A549 (cell line): Measurements from ENCODE around the gene AP1M1. TPM values are rescaled to one million over a fixed set of nuclear protein-coding genes. Genes with fewer than 3 reads are reported as not detected.

Source experiments
- ATAC-seq, 2 experiments: fragments of 200-7000 bp in 1 of 2; fragments of >200 bp in 1 of 2; cut with Nextera tagmentation in 1 of 2; cut with Tn5 transposase in 1 of 2; 3 replicates each; pipeline versions ENCODE4 v1.8.0 to v1.9.1; 2018 to 2020; ENCODE audit warnings: mild to moderate bottlenecking in 1 of 2, moderate library complexity in 1 of 2
- CTCF ChIA-PET: fragments of 300-600 bp; sonication (Branson Sonifier 250); formaldehyde crosslinking; extraction: SDS; loops from one replicate; lab custom pipeline; 2021; ENCODE audit warnings: antibody characterized with exemption, inconsistent platforms; lab: Yijun Ruan, JAX
- POLR2A ChIA-PET: fragments of 350-600 bp; formaldehyde crosslinking; extraction: SDS; loops from one replicate; lab custom pipeline; 2021; ENCODE audit warnings: antibody characterized with exemption, inconsistent platforms; lab: Yijun Ruan, JAX
- DNase-seq, 2 experiments: peaks; one replicate each; pipeline versions ENCODE4 v3.0.0 to v3.0.0-alpha.2; 2011 to 2016; ENCODE audit warnings: low read depth in 1 of 2, low spot score in 1 of 2
- FAIRE-seq: peaks from 2 replicates; lab custom pipeline; 2011; peaks lifted over from hg19 to GRCh38; lab: Jason Lieb, UNC
- H3K27ac ChIP-seq, 2 experiments: fragments of >200 bp; sonication (Bioruptor Twin); formaldehyde crosslinking; 3 replicates each; pipeline ENCODE4 v1.5.1; 2016 to 2017
- H3K4me1 ChIP-seq: fragments of >200 bp; sonication (Bioruptor Twin); formaldehyde crosslinking; 3 replicates; pipeline ENCODE4 v1.6.1; 2016
- H3K4me2 ChIP-seq: fragments of >200 bp; sonication (Bioruptor Twin); formaldehyde crosslinking; 3 replicates; pipeline ENCODE4 v1.6.1; 2016
- H3K4me3 ChIP-seq: fragments of >200 bp; sonication (Bioruptor Twin); formaldehyde crosslinking; 3 replicates; pipeline ENCODE4 v1.5.1; 2016
- H3K9me3 ChIP-seq: fragments of >200 bp; sonication (Bioruptor Twin); formaldehyde crosslinking; 3 replicates; pipeline ENCODE4 v1.6.1; 2016
- CBX2 ChIP-seq: fragments of 200-600 bp; sonication (generic); IDR thresholded peaks from 2 replicates; pipeline ENCODE4 v1.6.1; 2016; ENCODE audit warnings: low read depth, mild to moderate bottlenecking, borderline replicate concordance
- CBX8 ChIP-seq: fragments of 200-600 bp; sonication (generic); IDR thresholded peaks from 2 replicates; pipeline ENCODE4 v1.6.1; 2016
- CHD2 ChIP-seq: fragments of 150-350 bp; IDR thresholded peaks from 2 replicates; pipeline ENCODE4 v1.6.1; 2014; ENCODE audit warnings: low read length; ENCODE audit not compliant: partially characterized antibody
- CHD4 ChIP-seq: fragments of 200-600 bp; sonication (generic); IDR thresholded peaks from 2 replicates; pipeline ENCODE4 v1.6.1; 2016; ENCODE audit warnings: antibody characterized with exemption, mild to moderate bottlenecking, borderline replicate concordance
- EHMT2 ChIP-seq: fragments of 200-600 bp; sonication (generic); IDR thresholded peaks from 2 replicates; pipeline ENCODE4 v1.6.1; 2016; ENCODE audit warnings: antibody characterized with exemption, low read depth, mild to moderate bottlenecking, moderate library complexity
- EP300 ChIP-seq, 2 experiments: fragments of >200 bp; sonication (Bioruptor Twin); formaldehyde crosslinking; IDR thresholded peaks; 2 replicates in 1 of 2; 3 replicates in 1 of 2; pipeline ENCODE4 v1.6.1; 2016 to 2017
- ESRRA ChIP-seq: fragments of 150-350 bp; IDR thresholded peaks from 2 replicates; pipeline ENCODE4 v1.6.1; 2014; ENCODE audit warnings: mild to moderate bottlenecking, low read length, borderline replicate concordance
- FOSL2 ChIP-seq, 2 experiments: fragments of 450-650 bp in 1 of 2; fragments of >200 bp in 1 of 2; sonication (Bioruptor Twin) in 1 of 2; formaldehyde crosslinking; IDR thresholded peaks; 2 replicates each; pipeline versions ENCODE4 v1.5.0 to v1.6.1; 2016 to 2020; ENCODE audit warnings: mild to moderate bottlenecking in 1 of 2, moderate library complexity in 1 of 2
- FOXS1 ChIP-seq: fragments of 250-450 bp; sonication (Bioruptor Pico); IDR thresholded peaks from 2 replicates; pipeline ENCODE4 v1.5.0; 2020; ENCODE audit warnings: mild to moderate bottlenecking, moderate library complexity
- HDAC2 ChIP-seq: fragments of 200-600 bp; sonication (generic); IDR thresholded peaks from 2 replicates; pipeline ENCODE4 v1.6.1; 2016
- HEYL ChIP-seq: fragments of 250-450 bp; sonication (Bioruptor Pico); IDR thresholded peaks from 2 replicates; pipeline ENCODE4 v1.8.0; 2021; ENCODE audit warnings: mild to moderate bottlenecking, moderate library complexity
- HOXB13 ChIP-seq: fragments of 250-450 bp; sonication (Bioruptor Pico); IDR thresholded peaks from 2 replicates; pipeline ENCODE4 v1.5.0; 2020; ENCODE audit warnings: low read depth, mild to moderate bottlenecking, moderate library complexity
- JUNB ChIP-seq: fragments of >200 bp; sonication (Bioruptor Twin); formaldehyde crosslinking; IDR thresholded peaks from 2 replicates; pipeline ENCODE4 v1.6.1; 2016
- KDM1A ChIP-seq: fragments of 200-600 bp; sonication (generic); IDR thresholded peaks from 2 replicates; pipeline ENCODE4 v1.6.1; 2016; ENCODE audit warnings: low read depth, mild to moderate bottlenecking
- MAFK ChIP-seq: fragments of 450-650 bp; IDR thresholded peaks from 2 replicates; pipeline ENCODE4 v1.6.1; 2014; ENCODE audit not compliant: partially characterized antibody
- MYC ChIP-seq: IDR thresholded peaks from 2 replicates; pipeline ENCODE4 v1.6.1; 2012; ENCODE audit warnings: mild to moderate bottlenecking, inconsistent platforms, low read length, improper control_type of control experiment, borderline replicate concordance
- NFE2L2 ChIP-seq: fragments of 150-350 bp; conservative IDR thresholded peaks from 2 replicates; pipeline ENCODE4 v1.6.1; 2014; ENCODE audit warnings: low read length
- NPAS2 ChIP-seq: fragments of 250-450 bp; sonication (Bioruptor Pico); IDR thresholded peaks from 2 replicates; pipeline ENCODE4 v1.8.0; 2022; ENCODE audit warnings: mild to moderate bottlenecking, moderate library complexity, borderline replicate concordance
- PHF8 ChIP-seq: fragments of 200-600 bp; sonication (generic); IDR thresholded peaks from 2 replicates; pipeline ENCODE4 v1.6.1; 2016; ENCODE audit warnings: low read depth, mild to moderate bottlenecking, antibody characterized with exemption, moderate library complexity, borderline replicate concordance
- POLR2AphosphoS2 ChIP-seq: conservative IDR thresholded peaks from 2 replicates; pipeline ENCODE4 v1.6.1; 2012; ENCODE audit warnings: low read length, improper control_type of control experiment, inconsistent platforms
- RARB ChIP-seq: fragments of 250-450 bp; sonication (Bioruptor Pico); IDR thresholded peaks from 2 replicates; pipeline ENCODE4 v1.8.0; 2021; ENCODE audit warnings: mild to moderate bottlenecking, moderate library complexity
- ZC3H11A ChIP-seq: fragments of 450-650 bp; IDR thresholded peaks from 2 replicates; pipeline ENCODE4 v1.6.1; 2014; ENCODE audit warnings: antibody characterized with exemption, mild to moderate bottlenecking
- ZFP36 ChIP-seq: fragments of 450-650 bp; IDR thresholded peaks from 2 replicates; pipeline ENCODE4 v1.6.1; 2014; ENCODE audit warnings: borderline replicate concordance; ENCODE audit not compliant: partially characterized antibody
- ZNF302 ChIP-seq: fragments of 250-450 bp; sonication (Bioruptor Pico); IDR thresholded peaks from 2 replicates; pipeline ENCODE4 v1.9.0; 2021; ENCODE audit warnings: inconsistent platforms, mild to moderate bottlenecking, moderate library complexity
- ZSCAN20 ChIP-seq: fragments of 250-450 bp; sonication (Bioruptor Pico); IDR thresholded peaks from 2 replicates; pipeline ENCODE4 v1.8.0; 2022; ENCODE audit warnings: mild to moderate bottlenecking, moderate library complexity
- WGBS: methylation state at CpG from one replicate; pipeline ENCODE4 v1.1.6; 2017; ENCODE audit errors: missing lambda C conversion rate; 5-methylcytosine and 5-hydroxymethylcytosine counted together
- polyA plus RNA-seq, 4 experiments: library from polyadenylated mRNA; depleted of rRNA in 3 of 4; stranded (reverse); fragments of >200 nt; fragmentation: RNase III in 1 of 4; extraction: RNeasy Plus Mini Kit Qiagen cat#74134 plus additional on column Dnase treatment in 1 of 4; gene quantifications; 2 replicates in 3 of 4; 3 replicates in 1 of 4; pipeline ENCODE4 v1.2.3, GENCODE V29; 2011 to 2017
- TF ChIP-seq, protein P1 (sequence below): IDR thresholded peaks from 2 replicates; pipeline ENCODE4 v1.6.1; 2012; ENCODE audit warnings: low read depth, borderline replicate concordance
- TF ChIP-seq, protein P2 (sequence below): fragments of 250-450 bp; sonication (Bioruptor Pico); IDR thresholded peaks from 2 replicates; pipeline ENCODE4 v1.5.0; 2021; ENCODE audit warnings: mild to moderate bottlenecking, moderate library complexity, borderline replicate concordance
- TF ChIP-seq, protein P3 (sequence below): fragments of 250-450 bp; sonication (Bioruptor Pico); IDR thresholded peaks from 2 replicates; pipeline ENCODE4 v1.5.0; 2020; ENCODE audit warnings: low read depth, mild to moderate bottlenecking, moderate library complexity
- TF ChIP-seq, protein P4 (sequence below): fragments of 200-600 bp; sonication (generic); IDR thresholded peaks from 2 replicates; pipeline ENCODE4 v1.6.1; 2016; ENCODE audit warnings: antibody characterized with exemption, mild to moderate bottlenecking, moderate library complexity

AP1M1 gene
- polyA plus RNA-seq, 2 of the 4 experiments (the other 2 are of a cell fraction) = 42.5 to 63.0 TPM

- ChIA-PET CTCF (interaction anchor here (1.0 to 2.0 kb wide), 2 partner anchors 25 to 119 kb away, joined by 3 to 5 read pairs; no protein-coding TSS in a partner anchor), POLR2A (no interaction called here)
- peak; percentile 54 to 60 for DNase-seq
- Histone ChIP-seq H3K9me3 (no peaks in the 10 kb centered on the region), H3K4me2 (peak overlapping the region; percentile 80), H3K27ac (peak overlapping the region; percentile 62 to 82), H3K4me3 (no peak overlapping the region), H3K4me1 (peaks cover 29% of the 10 kb centered on the region)
- TF ChIP-seq FOXS1 (CRISPR knock-in tag) = no peak
- TF ChIP-seq EP300 (IDR thresholded peaks at IDR 0.05) = no peak
- no peak for TF ChIP-seq NPAS2 (CRISPR knock-in tag)
- TF ChIP-seq KDM1A = no peak
- TF ChIP-seq HEYL = no peak
- TF ChIP-seq, protein P1, sequence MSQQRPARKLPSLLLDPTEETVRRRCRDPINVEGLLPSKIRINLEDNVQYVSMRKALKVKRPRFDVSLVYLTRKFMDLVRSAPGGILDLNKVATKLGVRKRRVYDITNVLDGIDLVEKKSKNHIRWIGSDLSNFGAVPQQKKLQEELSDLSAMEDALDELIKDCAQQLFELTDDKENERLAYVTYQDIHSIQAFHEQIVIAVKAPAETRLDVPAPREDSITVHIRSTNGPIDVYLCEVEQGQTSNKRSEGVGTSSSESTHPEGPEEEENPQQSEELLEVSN = no peak
- no peak for TF ChIP-seq ESRRA
- peak; percentile 39 for TF ChIP-seq MAFK
- TF ChIP-seq ZSCAN20 (CRISPR knock-in tag) = no peak
- peak; percentile 92 for TF ChIP-seq ZFP36
- TF ChIP-seq JUNB = no peak
- TF ChIP-seq HOXB13 (CRISPR knock-in tag) = no peak
- no peak for TF ChIP-seq HDAC2
- 0 out of 2 replicates have a peak, but pooled peaks have one; percentile 6 for TF ChIP-seq FOSL2 (IDR thresholded peaks at IDR 0.05)
- peak; percentile 63 for TF ChIP-seq FOSL2 (CRISPR knock-in tag; IDR thresholded peaks at IDR 0.05)
- 10% methylated on average over 13 of the region's 14 CpGs for WGBS
- FAIRE-seq = no peak
- peak; percentile 82 to 87 for ATAC-seq
Observed at GRCh38 chr19:16160943-16161560, 36.7 kb upstream of the AP1M1 start.

GRCh38 chr19:16161840-16162239, 35.9 kb upstream of the AP1M1 start:
- peak overlapping the region; percentile 62 to 82; a peak in 4 of 6 replicates for H3K27ac ChIP-seq
- 12% methylated on average over 3 of the region's 3 CpGs for WGBS
- no peak overlapping the region for H3K4me3 ChIP-seq
- peak overlapping the region; percentile 80 for H3K4me2 ChIP-seq
- peaks cover 29% of the 10 kb centered on the region for H3K4me1 ChIP-seq
- ChIA-PET POLR2A (interaction anchor here (0.7 kb wide), 1 partner anchor 17 kb away, joined by 9 read pairs; no protein-coding TSS in a partner anchor), CTCF (interaction anchor here (1.0 to 2.0 kb wide), 4 partner anchors 20 to 120 kb away, joined by 3 to 5 read pairs (median 4); no protein-coding TSS in a partner anchor)
- DNase-seq (peak in 1 of 2 experiments; percentile 65), FAIRE-seq (no peak), ATAC-seq (peak in 1 of 2 experiments; percentile 60; a peak in 3 of 6 replicates)
- no peaks in the 10 kb centered on the region for H3K9me3 ChIP-seq
- TF ChIP-seq ZNF302 (CRISPR knock-in tag) = no peak
- TF ChIP-seq, protein P2, sequence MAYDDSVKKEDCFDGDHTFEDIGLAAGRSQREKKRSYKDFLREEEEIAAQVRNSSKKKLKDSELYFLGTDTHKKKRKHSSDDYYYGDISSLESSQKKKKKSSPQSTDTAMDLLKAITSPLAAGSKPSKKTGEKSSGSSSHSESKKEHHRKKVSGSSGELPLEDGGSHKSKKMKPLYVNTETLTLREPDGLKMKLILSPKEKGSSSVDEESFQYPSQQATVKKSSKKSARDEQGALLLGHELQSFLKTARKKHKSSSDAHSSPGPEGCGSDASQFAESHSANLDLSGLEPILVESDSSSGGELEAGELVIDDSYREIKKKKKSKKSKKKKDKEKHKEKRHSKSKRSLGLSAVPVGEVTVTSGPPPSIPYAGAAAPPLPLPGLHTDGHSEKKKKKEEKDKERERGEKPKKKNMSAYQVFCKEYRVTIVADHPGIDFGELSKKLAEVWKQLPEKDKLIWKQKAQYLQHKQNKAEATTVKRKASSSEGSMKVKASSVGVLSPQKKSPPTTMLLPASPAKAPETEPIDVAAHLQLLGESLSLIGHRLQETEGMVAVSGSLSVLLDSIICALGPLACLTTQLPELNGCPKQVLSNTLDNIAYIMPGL (CRISPR knock-in tag) = no peak
- TF ChIP-seq NPAS2 (CRISPR knock-in tag) = no peak
- TF ChIP-seq, protein P3, sequence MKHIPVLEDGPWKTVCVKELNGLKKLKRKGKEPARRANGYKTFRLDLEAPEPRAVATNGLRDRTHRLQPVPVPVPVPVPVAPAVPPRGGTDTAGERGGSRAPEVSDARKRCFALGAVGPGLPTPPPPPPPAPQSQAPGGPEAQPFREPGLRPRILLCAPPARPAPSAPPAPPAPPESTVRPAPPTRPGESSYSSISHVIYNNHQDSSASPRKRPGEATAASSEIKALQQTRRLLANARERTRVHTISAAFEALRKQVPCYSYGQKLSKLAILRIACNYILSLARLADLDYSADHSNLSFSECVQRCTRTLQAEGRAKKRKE = no peak
- TF ChIP-seq, protein P4, sequence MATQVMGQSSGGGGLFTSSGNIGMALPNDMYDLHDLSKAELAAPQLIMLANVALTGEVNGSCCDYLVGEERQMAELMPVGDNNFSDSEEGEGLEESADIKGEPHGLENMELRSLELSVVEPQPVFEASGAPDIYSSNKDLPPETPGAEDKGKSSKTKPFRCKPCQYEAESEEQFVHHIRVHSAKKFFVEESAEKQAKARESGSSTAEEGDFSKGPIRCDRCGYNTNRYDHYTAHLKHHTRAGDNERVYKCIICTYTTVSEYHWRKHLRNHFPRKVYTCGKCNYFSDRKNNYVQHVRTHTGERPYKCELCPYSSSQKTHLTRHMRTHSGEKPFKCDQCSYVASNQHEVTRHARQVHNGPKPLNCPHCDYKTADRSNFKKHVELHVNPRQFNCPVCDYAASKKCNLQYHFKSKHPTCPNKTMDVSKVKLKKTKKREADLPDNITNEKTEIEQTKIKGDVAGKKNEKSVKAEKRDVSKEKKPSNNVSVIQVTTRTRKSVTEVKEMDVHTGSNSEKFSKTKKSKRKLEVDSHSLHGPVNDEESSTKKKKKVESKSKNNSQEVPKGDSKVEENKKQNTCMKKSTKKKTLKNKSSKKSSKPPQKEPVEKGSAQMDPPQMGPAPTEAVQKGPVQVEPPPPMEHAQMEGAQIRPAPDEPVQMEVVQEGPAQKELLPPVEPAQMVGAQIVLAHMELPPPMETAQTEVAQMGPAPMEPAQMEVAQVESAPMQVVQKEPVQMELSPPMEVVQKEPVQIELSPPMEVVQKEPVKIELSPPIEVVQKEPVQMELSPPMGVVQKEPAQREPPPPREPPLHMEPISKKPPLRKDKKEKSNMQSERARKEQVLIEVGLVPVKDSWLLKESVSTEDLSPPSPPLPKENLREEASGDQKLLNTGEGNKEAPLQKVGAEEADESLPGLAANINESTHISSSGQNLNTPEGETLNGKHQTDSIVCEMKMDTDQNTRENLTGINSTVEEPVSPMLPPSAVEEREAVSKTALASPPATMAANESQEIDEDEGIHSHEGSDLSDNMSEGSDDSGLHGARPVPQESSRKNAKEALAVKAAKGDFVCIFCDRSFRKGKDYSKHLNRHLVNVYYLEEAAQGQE = no peak
- no peak for TF ChIP-seq CBX2
- no peak for TF ChIP-seq CBX8
- TF ChIP-seq CHD4 = no peak
- no peak for TF ChIP-seq KDM1A
- no peak for TF ChIP-seq PHF8
- no peak for TF ChIP-seq FOSL2 (IDR thresholded peaks at IDR 0.05)
- no peak for TF ChIP-seq FOSL2 (CRISPR knock-in tag; IDR thresholded peaks at IDR 0.05)
- no peak for TF ChIP-seq EHMT2
- TF ChIP-seq ZC3H11A = no peak
- TF ChIP-seq CHD2 = no peak
- no peak for TF ChIP-seq NFE2L2
- TF ChIP-seq RARB = no peak
- no peak for TF ChIP-seq EP300 (IDR thresholded peaks at IDR 0.05)
- TF ChIP-seq POLR2AphosphoS2 = no peak
- no peak for TF ChIP-seq MYC
